ENCODE measurements around the gene NXN.

The NXN gene

DNA sequence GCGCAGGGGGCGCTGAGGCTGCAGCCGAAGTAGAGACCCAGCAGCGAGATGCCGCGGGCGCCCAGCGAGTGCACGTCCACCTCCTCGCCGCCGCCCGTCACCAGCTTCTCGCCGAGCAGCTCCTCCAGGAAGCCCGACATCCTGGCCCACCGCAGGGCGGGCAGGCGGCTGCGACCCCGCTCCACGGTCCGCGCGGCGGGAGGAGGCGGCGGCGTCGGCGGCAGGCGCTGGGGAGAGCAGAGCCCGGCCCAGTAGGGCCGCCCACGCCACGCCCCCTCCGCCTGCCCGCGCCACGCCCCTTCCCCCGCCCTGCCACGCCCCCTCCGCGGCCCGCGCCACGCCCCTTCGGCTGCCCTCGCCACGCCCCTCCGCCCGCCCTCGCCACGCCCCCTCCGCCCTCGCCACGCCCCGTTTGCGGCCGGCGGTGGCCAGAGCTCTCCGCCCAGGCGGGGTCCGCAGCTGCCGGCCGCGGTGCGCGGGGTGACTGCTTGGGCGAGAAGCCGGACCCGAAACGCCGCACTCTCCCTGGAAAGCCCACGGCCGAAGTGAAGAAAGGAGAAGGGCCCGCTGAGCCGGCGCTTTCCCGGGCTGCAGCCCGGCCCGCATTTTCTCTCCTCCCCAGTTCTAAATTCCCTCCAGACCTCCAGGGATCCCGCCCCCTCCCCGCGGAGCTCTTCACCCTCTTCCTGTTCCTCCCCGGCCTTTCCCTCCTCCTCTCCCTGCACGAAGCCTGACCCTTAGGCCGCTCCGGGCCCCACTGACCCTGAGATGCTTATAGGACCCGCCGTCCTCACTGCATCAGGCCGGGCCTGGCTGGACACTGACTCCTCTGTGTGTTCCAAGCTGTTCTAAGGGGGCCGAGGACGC lies at the start of gene NXN:
TSS of gene NXN (minus strand) at position 238 of the 867 bp plus-strand sequence.
- peak; percentile 84 for DNase-seq

DNA sequence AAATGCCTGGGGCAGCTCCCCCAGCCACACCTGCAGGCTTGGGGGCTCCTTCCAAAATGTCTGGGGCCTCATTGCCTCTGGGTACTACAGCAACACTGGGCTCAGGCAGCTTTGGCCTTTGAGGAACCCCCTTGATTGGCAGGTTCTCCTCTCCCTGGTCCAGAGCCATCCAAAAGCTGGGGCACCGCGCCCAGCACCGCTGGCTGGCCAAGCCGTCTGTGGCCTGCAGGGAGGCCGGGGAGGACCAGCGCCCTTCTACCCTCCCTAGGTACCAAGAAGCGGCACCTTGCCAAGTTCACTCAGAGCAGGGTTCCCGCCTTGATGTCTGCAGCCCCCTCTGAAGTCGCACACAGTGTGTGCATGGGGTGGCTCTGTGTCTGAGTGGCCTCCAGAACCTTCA lies 47.5 kb upstream of the NXN start:
- no peak for DNase-seq

DNA sequence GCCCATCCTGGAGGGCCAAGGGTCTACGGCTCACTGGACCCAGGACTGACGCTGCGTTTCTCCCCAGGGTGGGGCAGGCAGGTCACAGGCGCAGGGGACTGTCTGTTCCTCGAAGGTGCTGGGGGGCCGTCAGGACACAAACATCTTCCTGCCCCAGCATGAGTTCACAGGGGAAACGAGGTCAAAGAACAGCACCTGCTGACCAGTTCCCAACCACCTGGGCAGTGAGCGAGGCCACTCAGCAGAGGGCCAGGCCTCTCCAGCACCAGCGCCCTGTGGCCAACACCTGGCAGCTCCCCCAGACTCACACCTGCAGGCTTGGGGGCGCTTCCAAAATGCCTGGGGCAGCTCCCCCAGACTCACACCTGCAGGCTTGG lies 47.0 kb upstream of the NXN start:
- no peak for DNase-seq

DNA sequence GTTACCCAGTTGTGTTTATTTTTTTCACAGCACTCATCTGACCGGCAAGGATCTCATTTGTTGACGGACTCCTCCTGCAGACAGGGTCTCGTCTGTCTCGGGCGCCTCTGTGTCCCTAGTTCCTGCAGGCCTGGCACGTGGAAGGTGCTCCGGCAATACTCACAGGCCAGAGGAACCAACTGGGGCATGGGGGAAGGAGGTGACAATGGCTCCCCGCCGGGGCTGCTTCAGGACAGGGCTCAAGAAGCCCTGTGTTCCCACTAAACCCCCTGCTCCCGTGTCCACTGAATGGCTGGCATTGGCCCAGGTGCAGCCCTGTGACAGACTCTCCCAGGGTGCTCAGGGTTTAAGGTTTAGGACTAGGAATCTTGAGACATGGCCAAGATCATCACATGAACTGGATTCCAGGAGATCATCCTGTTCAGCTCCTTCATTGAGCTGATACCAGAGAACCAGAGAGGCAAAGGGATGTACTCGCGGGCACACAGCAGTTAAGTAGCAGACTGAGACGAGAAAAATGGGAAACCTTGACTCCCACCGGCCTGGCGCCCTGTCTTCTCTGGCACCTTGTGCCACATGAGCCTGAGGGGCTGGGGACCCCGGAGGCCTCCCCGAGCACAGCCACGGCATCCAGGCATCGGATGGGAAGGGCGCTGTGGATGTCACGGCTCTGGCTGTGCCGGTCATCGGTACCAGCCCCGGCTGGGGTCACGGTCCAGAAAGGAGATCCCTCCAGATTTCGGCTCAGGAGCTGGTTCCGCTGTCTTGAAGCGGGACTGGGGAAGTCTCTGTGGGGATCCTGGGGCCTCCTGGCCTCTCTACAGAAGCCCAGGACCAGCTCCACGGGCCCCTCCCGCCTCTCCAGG lies 46.4 kb upstream of the NXN start:
- no peak for DNase-seq

DNA sequence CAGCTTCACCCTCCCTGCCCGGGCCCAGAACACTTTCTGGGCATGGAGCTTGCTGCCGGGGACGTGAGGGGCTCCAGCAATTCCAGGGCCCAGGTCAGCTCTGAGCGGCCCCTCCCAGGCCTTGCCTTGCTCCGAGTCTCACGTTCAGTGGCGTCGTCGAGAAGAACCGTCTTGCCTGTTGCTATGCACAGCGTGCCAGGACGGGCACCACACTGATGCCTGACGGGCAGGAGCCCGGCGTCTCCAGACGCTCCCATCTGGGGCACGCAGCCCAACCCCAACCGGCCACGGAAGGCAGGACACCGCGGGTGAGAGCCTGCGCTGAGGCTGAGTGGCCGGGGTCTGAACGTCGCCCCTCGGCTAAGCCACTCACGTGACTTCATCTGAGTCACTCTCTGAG lies 44.5 kb upstream of the NXN start:
- no peak for DNase-seq

DNA sequence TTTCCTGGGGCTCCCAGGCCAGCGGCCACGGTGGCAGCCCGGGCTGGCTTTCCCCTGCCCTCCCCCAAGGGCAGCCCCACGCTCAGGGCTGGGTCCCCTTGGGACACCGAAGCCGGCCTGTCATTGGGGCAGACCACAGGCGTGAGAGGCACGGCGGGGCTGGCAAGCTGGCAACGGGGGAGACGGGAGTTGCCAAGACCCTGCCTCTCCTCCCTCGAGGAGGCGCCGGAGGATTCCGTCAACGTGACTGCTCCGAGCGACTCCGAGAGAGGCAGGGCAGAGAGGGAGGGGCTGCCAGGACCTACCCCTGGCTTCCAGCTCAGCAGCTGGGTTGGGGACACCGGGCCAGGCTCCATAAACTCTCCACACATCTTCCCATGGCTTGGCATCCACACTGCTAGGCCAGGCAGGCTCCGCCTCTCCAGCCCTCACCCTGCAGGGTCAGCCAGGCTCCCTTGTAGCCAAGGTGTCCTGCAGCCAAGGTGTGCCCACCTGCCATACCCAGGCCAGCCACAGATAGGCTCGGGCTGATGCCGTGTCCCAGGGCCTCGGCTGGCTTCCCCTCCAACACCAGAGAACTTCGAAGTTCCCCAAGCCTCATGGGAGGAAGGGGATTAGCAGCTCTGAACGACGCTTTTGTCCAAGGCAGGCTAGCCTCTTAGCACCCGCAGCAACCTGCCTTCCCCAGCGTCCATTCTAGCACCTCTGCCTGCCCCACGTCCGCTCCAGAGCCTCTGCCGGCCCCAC lies 42.9 kb upstream of the NXN start:
- no peak for DNase-seq

DNA sequence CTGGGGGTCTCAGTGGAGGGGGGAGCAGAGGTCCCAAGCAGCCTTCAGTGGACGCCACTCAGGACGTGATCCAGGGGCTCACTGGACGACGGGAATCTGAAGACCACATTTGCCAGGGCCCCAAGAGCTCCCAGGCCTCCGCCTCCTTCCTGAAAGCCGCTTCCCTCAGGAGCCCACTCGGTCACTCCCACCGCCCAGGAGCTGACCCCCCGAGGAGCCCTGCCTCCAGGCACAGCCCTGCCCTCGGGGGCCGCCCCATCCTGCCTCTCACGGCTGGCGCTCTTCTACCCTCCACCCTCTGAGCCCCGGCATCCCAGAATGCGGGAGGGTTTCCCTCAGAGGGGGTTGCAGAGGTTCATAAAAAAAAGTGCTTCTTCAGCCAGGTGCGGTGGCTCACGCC lies 41.6 kb upstream of the NXN start:
- no peak for DNase-seq

DNA sequence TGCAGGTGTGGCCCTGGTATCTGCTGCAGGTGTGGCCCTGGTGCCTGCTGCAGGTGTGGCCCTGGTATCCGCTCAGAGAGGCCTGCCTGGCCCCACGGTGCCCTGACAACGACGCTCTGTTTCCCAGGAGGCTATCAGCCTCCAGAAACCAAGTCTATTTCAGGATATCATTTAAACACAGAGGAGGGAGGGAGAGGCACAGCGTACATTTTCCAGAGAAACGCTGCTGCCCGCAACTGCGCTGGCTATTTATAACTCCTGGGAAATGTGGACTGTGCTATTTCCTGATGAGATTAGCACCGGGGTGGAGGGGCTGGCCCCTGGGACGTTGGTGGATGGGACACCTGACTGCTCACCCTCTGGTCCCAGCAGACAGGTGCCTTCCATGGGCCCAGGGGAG lies 39.9 kb upstream of the NXN start:
- DNase-seq = no peak

DNA sequence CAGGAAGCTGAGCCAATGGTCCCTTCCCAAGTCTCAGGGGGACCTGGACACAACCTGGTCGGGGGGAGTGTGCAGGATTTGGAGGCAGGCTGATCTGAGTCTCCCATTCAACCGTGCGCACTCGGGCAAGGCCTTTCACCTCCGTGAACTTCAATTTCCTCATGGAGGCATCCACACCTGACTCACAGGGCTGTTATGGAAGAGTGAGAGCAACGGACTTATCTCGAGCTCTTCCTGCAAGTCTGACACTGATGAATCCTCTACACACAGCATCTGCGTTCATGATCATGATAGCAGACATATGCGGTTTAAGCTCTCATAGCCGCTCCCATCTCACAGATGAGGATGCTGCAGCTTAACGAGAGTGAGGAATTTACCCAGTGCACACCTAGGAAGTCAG lies 39.0 kb upstream of the NXN start:
- no peak for DNase-seq

DNA sequence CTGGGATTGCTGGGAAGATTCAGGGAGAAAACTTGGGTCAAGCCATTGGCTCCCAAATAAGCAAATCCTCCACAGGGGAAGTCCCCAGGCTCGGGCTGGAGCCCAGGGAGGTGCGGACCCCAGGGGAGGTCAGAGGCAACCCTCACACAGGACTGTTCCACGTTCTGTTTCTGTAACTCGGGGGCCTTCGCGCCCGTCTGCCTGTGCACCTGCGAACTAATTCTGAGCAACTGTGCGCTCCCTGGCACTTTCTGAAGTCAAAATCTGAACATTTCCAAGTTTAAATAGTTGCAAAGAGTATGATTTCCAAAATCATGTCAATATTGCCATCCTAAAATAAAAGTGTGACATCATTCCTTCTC lies 34.1 kb upstream of the NXN start:
- no peak for DNase-seq

DNA sequence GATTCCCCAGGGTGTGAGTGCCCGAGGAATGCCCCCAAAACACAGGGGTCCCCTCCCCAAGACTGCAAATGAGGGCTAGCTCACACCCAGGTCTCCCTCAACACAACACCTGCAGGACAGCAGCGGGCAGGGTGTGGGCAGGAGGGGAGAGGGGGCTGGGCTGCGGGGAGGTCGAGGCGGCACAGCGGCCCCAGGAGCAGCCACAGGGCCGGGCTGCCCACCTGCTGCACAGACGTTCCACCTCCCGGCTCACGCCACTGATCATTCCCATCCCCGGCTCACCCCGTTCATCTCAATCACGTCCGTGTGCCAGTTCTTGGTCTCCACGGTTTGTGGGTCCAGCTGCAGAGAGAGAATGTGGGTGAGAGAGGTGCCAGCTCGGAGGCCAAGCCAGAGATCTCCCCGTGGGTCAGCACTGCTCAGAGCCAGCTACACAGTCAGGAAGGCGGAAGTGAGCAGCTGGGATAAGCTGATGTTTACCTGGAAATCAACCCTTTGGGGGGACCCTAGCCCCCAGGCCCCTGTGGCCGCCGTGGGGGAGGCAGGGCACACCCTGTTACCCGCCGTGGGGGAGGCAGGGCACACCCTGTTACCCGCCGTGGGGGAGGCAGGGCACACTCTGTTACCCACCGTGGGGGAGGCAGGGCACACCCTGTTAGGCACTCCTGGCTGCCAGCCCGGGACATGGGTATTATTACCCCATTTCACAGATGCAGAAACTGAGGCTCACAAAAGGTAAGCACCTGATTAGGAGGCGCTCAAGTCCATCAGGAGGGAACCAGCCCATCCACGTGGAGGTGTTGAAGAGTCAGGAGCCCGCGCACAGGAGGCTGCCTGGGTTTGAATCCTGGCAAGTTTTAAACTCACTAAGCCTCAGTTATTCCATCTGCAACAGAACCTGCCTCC lies 33.5 kb upstream of the NXN start:
- DNase-seq = no peak

DNA sequence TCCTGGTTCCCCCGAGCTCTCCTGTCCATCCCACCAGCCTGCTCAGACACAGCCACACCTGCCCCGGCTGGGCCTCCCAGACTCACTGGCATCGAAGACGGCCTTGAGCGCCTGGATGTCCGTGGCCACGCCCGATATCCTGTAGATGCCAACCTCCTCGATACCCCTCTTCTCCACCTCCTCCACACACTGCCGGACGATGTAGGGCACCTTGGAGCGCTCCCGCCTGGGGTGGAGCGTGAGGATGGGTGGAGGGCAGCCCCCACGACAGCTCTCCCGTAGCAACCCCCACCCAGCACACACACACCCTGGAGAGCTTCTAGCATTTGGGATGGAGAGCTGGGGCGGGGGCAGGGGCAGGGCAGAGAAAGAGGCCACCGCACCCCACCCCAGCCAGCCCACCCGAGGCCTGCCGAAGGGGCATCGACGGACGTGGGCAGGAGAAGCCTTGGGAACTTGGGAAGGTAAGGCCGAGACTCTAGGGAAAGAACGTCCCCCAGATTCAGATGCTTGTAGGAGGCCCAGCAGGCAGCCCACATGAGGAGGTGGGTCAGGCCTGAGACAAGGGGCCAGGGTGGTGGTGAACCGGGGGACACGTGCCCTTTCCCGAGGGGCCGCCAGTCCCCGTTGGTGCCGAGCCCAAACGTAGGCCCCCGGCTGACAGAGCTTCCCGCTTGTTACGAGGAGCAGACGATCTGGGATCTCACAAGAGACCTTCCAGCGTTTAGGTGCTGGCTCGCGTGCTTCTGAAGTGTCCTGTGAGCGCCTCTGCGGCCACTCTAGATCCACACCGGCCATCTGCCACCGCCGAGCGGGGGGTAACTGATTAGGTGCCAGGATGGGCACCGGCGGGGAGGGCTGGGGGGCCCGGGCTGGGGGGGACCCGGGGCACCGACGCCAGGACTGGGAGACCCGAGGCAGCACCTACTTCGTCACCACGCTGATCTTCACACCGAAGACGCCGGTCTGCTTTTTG lies 32.5 kb upstream of the NXN start:
- DNase-seq = no peak

DNA sequence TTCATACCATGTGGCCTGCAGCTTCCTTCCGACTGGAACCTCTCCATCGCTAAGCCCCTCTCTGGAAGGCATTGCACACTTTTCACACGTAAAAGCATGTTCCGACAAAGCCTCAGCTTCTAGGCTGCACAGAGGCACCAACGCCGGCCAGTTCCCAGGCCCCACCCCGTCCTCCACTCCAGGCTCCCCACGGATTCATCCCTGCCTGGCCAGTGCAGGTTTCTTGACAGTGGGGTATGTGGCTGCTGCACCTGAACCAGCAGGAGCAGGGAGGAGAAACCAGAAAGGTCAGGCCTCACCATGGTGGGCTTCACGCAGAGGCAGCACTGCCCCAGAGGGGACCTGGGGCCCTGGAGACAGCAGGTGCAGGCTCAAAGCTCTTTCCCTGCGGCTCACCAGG lies 31.6 kb upstream of the NXN start:
- DNase-seq = no peak

DNA sequence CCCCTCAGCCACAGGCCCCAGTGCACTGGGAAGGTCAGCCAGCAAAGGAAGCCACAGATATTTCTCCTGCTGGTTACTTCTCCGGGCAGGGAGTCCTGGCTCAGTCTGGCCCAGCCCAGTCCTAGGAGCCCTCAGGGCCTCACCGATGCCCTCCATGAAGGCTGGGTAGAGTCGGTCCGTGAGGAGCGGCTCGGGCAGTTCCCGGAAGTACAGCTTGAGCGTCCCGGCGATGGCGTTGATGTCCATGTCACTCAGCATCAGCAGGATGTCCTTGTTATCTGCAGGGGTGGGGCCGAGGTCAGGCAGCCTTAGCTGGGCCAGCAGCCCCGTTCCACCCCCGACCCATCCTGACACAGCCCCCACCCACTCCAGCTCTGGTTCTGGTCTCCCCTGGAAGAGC lies 31.0 kb upstream of the NXN start:
- no peak for DNase-seq

DNA sequence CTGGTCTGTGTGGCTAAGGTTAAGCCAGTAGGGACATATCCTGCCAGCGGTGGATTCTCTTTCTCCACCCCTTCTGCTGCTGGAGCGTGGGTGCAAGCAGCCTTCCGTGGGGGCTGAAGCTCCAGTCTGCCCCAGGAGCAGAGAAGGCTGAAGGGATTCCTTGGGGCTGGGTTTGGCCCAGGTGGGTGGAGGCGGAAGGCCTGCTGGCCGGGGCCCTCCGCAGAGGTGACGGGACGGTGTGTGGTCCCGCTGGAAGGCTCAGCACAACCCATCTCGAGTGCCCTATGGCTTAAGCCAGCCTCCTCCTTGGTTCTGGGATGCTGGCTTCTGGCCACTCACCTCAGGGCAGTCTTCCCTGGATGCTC lies 30.5 kb upstream of the NXN start:
- no peak for DNase-seq

DNA sequence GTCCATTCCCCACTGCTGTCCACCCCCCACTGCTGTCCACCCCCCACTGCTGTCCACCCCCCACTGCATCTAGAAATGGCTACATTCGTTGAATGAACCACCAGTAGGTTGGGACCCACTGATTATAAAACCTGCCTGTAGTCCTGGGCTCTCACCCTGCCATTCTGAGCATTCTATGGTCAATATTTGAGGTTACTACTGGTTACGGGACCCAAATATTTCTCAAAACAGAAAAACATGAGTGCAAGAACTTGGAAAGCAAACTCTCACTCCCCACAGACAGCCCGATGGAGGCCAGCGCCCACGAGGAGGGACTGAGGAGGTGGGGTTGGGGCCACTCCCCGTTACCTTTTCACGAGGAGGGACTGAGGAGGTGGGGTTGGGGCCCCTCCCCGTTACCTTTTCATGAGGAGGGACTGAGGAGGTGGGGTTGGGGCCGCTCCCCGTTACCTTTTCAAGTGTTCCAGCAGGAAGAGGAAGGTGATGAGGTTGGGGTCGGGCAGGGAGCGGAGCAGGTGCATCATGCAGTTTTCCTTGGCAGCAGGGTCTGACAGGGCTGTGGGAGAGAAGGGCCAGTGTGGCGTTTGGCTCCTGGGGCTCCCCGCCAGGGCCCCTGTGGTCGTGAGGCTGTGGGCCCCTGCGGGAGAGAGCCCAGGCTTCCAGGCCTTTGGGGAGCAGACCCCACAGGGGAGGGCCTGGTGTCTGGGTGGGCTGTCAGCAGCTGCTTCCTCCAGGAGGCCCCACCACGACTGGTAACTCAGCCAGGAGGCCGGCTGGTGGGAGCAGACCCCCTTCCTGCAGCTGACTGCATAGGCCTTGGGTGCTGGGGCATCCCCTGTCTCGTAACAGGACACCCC lies 29.9 kb upstream of the NXN start:
- DNase-seq = no peak

DNA sequence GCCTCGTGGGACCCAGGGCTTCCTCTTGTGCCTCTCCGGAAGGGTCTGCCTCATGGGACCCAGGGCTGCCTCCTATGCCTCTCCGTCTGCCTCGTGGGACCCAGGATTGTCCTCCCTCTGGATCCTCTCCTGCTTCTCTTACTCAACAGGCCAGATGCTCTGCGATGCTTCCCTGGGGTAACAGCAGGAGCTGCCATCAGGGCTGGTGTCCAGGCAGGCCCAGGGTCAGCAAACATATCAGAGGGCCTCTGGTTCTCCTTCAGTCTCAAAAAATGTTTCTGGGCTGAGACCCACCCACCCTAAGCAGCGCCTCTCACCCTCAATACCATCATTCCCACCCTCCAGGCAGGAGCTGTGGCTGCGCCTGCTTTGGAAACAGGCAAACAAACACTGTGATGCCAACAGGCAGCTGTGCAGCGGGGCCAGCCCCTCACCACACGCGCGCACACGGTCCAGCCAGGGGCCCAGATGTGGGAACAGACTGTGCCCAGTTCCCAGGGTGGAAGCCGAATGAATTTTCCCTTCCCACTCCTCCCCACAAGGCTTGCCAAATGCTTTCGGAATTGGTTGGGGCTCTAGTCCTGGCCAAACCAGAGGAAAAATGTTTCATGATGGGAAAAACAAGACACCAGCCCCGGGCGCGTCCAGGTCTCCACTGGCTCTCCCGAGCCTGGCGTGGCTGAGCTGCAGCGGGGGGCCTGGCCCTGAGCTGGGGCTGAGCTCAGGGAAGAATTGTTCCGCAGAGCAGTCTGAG lies 28.6 kb upstream of the NXN start:
- no peak for DNase-seq

DNA sequence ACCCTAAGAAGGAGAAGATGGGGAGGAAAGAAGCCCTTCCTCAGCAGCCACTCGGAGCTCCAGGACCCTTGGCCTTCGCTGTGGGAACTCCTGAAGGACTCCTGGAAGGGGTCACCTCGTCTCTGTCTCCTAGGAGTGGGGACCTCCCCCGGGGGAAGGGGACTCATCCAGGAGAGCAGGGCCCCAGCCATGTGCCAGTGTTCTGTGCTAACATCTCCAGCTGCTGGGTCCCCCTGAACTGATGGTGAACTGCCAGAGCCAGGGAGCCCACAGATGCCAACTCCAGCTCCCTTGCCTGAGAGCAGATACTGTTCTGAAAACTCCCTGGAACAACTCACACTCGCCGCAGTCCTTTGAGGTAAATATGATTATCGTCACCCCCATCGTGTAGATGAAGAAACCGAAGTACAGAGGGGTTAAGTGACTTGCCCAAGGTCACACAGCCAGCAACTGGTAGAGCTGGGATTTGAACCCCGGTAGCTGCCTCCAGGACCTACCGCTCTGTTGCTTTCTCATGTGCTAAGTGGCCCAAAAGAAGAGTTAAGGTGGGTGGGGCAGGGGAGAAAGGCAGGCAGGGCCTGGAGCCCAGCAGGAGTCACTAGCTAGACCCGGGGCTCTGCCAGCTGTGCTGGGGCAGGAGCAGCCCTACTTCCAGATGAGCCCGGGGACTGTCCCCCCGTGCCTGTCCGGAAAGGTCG lies 27.9 kb upstream of the NXN start:
- DNase-seq = no peak

DNA sequence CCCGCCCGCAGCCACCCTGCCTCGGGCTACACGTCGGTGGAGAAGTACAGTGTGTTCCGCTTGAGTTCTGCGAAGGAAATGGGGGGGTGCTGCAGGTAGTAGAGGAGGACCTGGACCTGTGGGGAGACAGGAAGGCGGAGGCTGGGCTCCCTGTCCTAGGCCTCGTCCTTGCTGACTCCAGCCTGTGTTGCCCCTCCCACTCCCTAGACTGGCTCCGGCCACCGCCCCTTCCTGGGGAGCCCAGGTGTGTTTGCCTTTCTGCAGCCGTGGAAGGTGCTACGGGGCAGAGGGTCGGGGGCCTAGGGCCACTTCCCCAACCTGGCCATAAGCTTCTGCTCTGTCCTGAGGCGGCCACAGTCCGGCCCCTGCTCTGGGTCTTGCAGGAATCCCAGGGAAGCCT lies 26.5 kb upstream of the NXN start:
- no peak for DNase-seq

Data from activated effector memory CD4-positive, alpha-beta T cell treated with Interleukin-2 at 50 U/mL for 16 hours (primary cell).